ENCODE data around the gene GPR156.

GRCh38 chr3:120280566-120280965, 4.5 kb downstream of the GPR156 start:
- no peak for TF ChIP-seq CTCF (IDR thresholded peaks at IDR 0.05)
- no peak for TF ChIP-seq POLR2A (IDR thresholded peaks at IDR 0.05)

Data from lower leg skin (tissue), 3 donors.